WTC11 (cell line): ENCODE data around the gene PPP6R3. TPM values are rescaled to one million over a fixed set of nuclear protein-coding genes. Genes with fewer than 3 reads are reported as not detected.

Source experiments
- ATAC-seq: fragments of 200-7000 bp; cut with Tn5 transposase; 2 replicates; pipeline ENCODE4 v1.10.0; 2021; ENCODE audit warnings: mild to moderate bottlenecking, moderate library complexity
- CTCF ChIA-PET: fragments of 300-600 bp; sonication (Branson Sonifier 250); formaldehyde crosslinking; loops from one replicate; lab custom pipeline; 2021; ENCODE audit warnings: antibody characterized with exemption; lab: Charles Lee
- POLR2A ChIA-PET: fragments of 350-600 bp; sonication (Branson Sonifier 250); formaldehyde crosslinking; loops from one replicate; lab custom pipeline; 2021; ENCODE audit warnings: antibody characterized with exemption; lab: Charles Lee
- DNase-seq: peaks from one replicate; pipeline ENCODE4 v3.0.0; 2021; ENCODE audit warnings: low spot score
- H3K27ac Mint-ChIP-seq: 2 replicates; pipeline ENCODE4 v1.8.0; 2021; ENCODE audit warnings: mixed read lengths
- H3K27me3 Mint-ChIP-seq: 2 replicates; pipeline ENCODE4 v1.8.0; 2021; ENCODE audit warnings: low read depth, mild to moderate bottlenecking, moderate library complexity, mixed read lengths
- H3K36me3 Mint-ChIP-seq: 2 replicates; pipeline ENCODE4 v1.8.0; 2021; ENCODE audit warnings: mixed read lengths
- H3K4me1 Mint-ChIP-seq: 2 replicates; pipeline ENCODE4 v1.8.0; 2022; ENCODE audit warnings: mixed read lengths
- H3K4me3 Mint-ChIP-seq: 2 replicates; pipeline ENCODE4 v1.8.0; 2021; ENCODE audit warnings: mild to moderate bottlenecking, moderate library complexity, mixed read lengths
- H3K9me3 Mint-ChIP-seq: 2 replicates; pipeline ENCODE4 v1.8.0; 2021; ENCODE audit warnings: mixed read lengths
- ATF1 ChIP-seq: sonication (generic); formaldehyde crosslinking; IDR thresholded peaks from 2 replicates; pipeline ENCODE4 v1.8.1; 2023; ENCODE audit warnings: mild to moderate bottlenecking, moderate library complexity, missing genetic modification reagents
- CBFB ChIP-seq: sonication (generic); formaldehyde crosslinking; IDR thresholded peaks from 2 replicates; pipeline ENCODE4 v1.8.1; 2022; ENCODE audit warnings: mild to moderate bottlenecking, low read depth, missing genetic modification reagents
- ETV6 ChIP-seq: sonication (generic); formaldehyde crosslinking; IDR thresholded peaks from 2 replicates; pipeline ENCODE4 v1.8.1; 2022; ENCODE audit warnings: mild to moderate bottlenecking, missing genetic modification reagents
- FOXK1 ChIP-seq: sonication (generic); formaldehyde crosslinking; IDR thresholded peaks from 2 replicates; pipeline ENCODE4 v1.8.0; 2022; ENCODE audit warnings: mild to moderate bottlenecking, moderate library complexity, missing genetic modification reagents
- JUN ChIP-seq: sonication (generic); formaldehyde crosslinking; IDR thresholded peaks from 2 replicates; pipeline ENCODE4 v1.8.0; 2023; ENCODE audit warnings: mild to moderate bottlenecking, missing genetic modification reagents
- MYBL2 ChIP-seq: sonication (generic); formaldehyde crosslinking; IDR thresholded peaks from 2 replicates; pipeline ENCODE4 v1.8.1; 2023; ENCODE audit warnings: mild to moderate bottlenecking, moderate library complexity, missing genetic modification reagents
- NFE2L1 ChIP-seq: sonication (generic); formaldehyde crosslinking; IDR thresholded peaks from 2 replicates; pipeline ENCODE4 v1.8.1; 2023; ENCODE audit warnings: missing genetic modification reagents
- NR3C1 ChIP-seq: sonication (generic); formaldehyde crosslinking; conservative IDR thresholded peaks from 2 replicates; pipeline ENCODE4 v1.8.1; 2023; ENCODE audit warnings: low read depth, mild to moderate bottlenecking, missing genetic modification reagents
- SMAD3 ChIP-seq: sonication (generic); formaldehyde crosslinking; IDR thresholded peaks from 2 replicates; pipeline ENCODE4 v1.8.0; 2022; ENCODE audit warnings: missing genetic modification reagents, mild to moderate bottlenecking, borderline replicate concordance
- ZBTB21 ChIP-seq: sonication (generic); formaldehyde crosslinking; IDR thresholded peaks from 2 replicates; pipeline ENCODE4 v1.8.1; 2023; ENCODE audit warnings: mild to moderate bottlenecking, missing genetic modification reagents, borderline replicate concordance
- ZNF121 ChIP-seq: sonication (generic); formaldehyde crosslinking; IDR thresholded peaks from 2 replicates; pipeline ENCODE4 v1.8.0; 2023; ENCODE audit warnings: missing genetic modification reagents
- total RNA-seq: library from RNA; stranded (reverse); gene quantifications from 3 replicates; pipeline ENCODE4 v1.2.3, GENCODE V29; 2021
- TF ChIP-seq, protein P1 (sequence below): sonication (generic); formaldehyde crosslinking; IDR thresholded peaks from 2 replicates; pipeline ENCODE4 v1.8.1; 2022; ENCODE audit warnings: missing genetic modification reagents, borderline replicate concordance
- TF ChIP-seq, protein P2 (sequence below): sonication (generic); formaldehyde crosslinking; IDR thresholded peaks from 2 replicates; pipeline ENCODE4 v1.8.1; 2023; ENCODE audit warnings: mild to moderate bottlenecking, missing genetic modification reagents, borderline replicate concordance
- TF ChIP-seq, protein P3 (sequence below): sonication (generic); formaldehyde crosslinking; IDR thresholded peaks from 2 replicates; pipeline ENCODE4 v1.8.1; 2023; ENCODE audit warnings: mild to moderate bottlenecking, missing genetic modification reagents
- TF ChIP-seq, protein P4 (sequence below): sonication (generic); formaldehyde crosslinking; IDR thresholded peaks from 2 replicates; pipeline ENCODE4 v1.8.0; 2023; ENCODE audit warnings: mild to moderate bottlenecking, missing genetic modification reagents
- TF ChIP-seq, protein P5 (sequence below): sonication (generic); formaldehyde crosslinking; conservative IDR thresholded peaks from 2 replicates; pipeline ENCODE4 v1.8.1; 2022; ENCODE audit warnings: mild to moderate bottlenecking, missing genetic modification reagents
- TF ChIP-seq, protein P6 (sequence below): fragments of 250-450 bp; sonication (Bioruptor Pico); conservative IDR thresholded peaks from 2 replicates; pipeline ENCODE4 v1.9.0; 2021; ENCODE audit warnings: mild to moderate bottlenecking
- TF ChIP-seq, protein P7 (sequence below): sonication (generic); formaldehyde crosslinking; IDR thresholded peaks from 2 replicates; pipeline ENCODE4 v1.8.1; 2022; ENCODE audit warnings: low read depth, mild to moderate bottlenecking, moderate library complexity, missing genetic modification reagents, borderline replicate concordance

The PPP6R3 gene
- total RNA-seq, 1 experiment from 2014 or later = 138 TPM

DNA sequence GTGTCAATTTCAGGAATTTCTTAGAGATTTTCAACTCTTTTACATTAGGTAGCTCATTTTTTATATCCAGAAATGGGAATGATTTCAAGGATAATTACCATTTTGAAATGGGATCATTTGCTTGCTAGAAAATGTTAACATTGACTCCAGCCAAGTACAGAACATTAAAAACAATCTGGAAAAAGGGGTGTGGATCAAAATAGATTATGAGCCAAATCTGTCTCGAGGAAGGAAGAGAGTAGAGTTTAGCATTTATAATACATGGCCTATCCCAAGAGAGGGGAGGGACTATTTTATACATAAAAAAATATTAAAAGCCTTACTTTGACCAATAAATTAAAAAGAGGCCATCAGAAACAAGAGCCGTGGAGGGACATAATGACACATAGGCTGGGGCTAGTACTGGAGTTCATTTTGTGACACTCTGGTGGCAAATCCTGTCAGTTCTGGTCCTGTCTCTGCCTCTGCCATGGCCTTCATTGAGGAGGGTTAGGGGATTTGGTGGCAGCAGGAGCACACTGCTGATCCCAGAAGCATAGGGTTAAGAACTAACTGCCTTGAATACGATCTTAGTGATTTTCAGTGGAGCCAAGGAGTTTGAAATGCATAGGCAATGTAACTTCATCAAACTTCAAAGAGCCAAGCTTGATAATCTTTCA is 20.4 kb downstream of the PPP6R3 start:
- Mint-ChIP-seq H3K27ac (peak overlapping the region; percentile 7), H3K4me3 (no peak overlapping the region), H3K27me3 (no peaks in the 10 kb centered on the region), H3K4me1 (peaks cover 18% of the 10 kb centered on the region)
- TF ChIP-seq, protein P1, sequence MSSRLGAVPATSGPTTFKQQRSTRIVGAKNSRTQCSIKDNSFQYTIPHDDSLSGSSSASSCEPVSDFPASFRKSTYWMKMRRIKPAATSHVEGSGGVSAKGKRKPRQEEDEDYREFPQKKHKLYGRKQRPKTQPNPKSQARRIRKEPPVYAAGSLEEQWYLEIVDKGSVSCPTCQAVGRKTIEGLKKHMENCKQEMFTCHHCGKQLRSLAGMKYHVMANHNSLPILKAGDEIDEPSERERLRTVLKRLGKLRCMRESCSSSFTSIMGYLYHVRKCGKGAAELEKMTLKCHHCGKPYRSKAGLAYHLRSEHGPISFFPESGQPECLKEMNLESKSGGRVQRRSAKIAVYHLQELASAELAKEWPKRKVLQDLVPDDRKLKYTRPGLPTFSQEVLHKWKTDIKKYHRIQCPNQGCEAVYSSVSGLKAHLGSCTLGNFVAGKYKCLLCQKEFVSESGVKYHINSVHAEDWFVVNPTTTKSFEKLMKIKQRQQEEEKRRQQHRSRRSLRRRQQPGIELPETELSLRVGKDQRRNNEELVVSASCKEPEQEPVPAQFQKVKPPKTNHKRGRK (CRISPR knock-in tag) = no peak
- TF ChIP-seq MYBL2 (CRISPR knock-in tag) (no peak), FOXK1 (CRISPR knock-in tag) (no peak), SMAD3 (CRISPR knock-in tag) (no peak), NR3C1 (CRISPR knock-in tag) (no peak), ATF1 (CRISPR knock-in tag) (no peak), CBFB (CRISPR knock-in tag) (no peak), ZNF121 (no peak), ZBTB21 (CRISPR knock-in tag) (no peak), NFE2L1 (CRISPR knock-in tag) (no peak), ETV6 (CRISPR knock-in tag) (no peak), JUN (CRISPR knock-in tag) (no peak)
- TF ChIP-seq, protein P2, sequence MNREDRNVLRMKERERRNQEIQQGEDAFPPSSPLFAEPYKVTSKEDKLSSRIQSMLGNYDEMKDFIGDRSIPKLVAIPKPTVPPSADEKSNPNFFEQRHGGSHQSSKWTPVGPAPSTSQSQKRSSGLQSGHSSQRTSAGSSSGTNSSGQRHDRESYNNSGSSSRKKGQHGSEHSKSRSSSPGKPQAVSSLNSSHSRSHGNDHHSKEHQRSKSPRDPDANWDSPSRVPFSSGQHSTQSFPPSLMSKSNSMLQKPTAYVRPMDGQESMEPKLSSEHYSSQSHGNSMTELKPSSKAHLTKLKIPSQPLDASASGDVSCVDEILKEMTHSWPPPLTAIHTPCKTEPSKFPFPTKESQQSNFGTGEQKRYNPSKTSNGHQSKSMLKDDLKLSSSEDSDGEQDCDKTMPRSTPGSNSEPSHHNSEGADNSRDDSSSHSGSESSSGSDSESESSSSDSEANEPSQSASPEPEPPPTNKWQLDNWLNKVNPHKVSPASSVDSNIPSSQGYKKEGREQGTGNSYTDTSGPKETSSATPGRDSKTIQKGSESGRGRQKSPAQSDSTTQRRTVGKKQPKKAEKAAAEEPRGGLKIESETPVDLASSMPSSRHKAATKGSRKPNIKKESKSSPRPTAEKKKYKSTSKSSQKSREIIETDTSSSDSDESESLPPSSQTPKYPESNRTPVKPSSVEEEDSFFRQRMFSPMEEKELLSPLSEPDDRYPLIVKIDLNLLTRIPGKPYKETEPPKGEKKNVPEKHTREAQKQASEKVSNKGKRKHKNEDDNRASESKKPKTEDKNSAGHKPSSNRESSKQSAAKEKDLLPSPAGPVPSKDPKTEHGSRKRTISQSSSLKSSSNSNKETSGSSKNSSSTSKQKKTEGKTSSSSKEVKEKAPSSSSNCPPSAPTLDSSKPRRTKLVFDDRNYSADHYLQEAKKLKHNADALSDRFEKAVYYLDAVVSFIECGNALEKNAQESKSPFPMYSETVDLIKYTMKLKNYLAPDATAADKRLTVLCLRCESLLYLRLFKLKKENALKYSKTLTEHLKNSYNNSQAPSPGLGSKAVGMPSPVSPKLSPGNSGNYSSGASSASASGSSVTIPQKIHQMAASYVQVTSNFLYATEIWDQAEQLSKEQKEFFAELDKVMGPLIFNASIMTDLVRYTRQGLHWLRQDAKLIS (CRISPR knock-in tag) = no peak
- TF ChIP-seq, protein P3, sequence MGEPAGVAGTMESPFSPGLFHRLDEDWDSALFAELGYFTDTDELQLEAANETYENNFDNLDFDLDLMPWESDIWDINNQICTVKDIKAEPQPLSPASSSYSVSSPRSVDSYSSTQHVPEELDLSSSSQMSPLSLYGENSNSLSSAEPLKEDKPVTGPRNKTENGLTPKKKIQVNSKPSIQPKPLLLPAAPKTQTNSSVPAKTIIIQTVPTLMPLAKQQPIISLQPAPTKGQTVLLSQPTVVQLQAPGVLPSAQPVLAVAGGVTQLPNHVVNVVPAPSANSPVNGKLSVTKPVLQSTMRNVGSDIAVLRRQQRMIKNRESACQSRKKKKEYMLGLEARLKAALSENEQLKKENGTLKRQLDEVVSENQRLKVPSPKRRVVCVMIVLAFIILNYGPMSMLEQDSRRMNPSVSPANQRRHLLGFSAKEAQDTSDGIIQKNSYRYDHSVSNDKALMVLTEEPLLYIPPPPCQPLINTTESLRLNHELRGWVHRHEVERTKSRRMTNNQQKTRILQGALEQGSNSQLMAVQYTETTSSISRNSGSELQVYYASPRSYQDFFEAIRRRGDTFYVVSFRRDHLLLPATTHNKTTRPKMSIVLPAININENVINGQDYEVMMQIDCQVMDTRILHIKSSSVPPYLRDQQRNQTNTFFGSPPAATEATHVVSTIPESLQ (CRISPR knock-in tag) = no peak
- TF ChIP-seq, protein P4, sequence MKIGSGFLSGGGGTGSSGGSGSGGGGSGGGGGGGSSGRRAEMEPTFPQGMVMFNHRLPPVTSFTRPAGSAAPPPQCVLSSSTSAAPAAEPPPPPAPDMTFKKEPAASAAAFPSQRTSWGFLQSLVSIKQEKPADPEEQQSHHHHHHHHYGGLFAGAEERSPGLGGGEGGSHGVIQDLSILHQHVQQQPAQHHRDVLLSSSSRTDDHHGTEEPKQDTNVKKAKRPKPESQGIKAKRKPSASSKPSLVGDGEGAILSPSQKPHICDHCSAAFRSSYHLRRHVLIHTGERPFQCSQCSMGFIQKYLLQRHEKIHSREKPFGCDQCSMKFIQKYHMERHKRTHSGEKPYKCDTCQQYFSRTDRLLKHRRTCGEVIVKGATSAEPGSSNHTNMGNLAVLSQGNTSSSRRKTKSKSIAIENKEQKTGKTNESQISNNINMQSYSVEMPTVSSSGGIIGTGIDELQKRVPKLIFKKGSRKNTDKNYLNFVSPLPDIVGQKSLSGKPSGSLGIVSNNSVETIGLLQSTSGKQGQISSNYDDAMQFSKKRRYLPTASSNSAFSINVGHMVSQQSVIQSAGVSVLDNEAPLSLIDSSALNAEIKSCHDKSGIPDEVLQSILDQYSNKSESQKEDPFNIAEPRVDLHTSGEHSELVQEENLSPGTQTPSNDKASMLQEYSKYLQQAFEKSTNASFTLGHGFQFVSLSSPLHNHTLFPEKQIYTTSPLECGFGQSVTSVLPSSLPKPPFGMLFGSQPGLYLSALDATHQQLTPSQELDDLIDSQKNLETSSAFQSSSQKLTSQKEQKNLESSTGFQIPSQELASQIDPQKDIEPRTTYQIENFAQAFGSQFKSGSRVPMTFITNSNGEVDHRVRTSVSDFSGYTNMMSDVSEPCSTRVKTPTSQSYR = no peak
- TF ChIP-seq, protein P5, sequence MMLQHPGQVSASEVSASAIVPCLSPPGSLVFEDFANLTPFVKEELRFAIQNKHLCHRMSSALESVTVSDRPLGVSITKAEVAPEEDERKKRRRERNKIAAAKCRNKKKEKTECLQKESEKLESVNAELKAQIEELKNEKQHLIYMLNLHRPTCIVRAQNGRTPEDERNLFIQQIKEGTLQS (CRISPR knock-in tag) = no peak
- TF ChIP-seq, protein P6, sequence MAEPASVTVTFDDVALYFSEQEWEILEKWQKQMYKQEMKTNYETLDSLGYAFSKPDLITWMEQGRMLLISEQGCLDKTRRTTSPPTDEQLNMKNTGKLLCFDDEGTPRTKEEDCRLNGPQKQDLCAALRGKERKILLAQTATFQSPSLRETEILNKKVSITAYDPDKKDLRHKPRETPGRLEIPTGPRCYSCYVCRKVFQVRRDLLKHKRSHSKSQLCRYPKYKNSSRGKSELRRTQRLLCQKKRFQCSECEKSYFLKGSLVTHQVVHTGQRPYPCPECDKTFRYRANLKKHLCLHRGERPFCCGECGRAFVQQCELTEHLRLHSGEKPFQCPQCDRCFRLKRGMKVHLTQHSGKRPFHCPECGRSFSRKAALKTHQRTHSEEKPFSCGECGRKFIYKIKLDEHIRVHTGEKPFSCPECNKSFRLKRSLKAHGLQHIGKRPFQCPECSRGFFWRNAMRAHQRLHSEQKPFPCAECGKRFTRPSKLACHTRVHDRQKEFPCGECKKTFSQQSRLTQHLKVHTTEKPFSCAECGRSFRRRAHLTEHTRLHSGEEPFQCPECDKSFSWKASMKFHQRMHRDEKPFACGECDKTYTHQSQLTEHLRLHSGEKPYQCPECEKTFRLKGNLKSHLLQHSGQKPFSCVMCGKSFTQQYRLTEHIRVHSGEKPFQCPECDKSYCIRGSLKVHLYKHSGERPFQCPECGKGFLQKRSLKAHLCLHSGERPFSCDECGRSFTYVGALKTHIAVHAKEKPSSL (CRISPR knock-in tag) = no peak
- TF ChIP-seq, protein P7, sequence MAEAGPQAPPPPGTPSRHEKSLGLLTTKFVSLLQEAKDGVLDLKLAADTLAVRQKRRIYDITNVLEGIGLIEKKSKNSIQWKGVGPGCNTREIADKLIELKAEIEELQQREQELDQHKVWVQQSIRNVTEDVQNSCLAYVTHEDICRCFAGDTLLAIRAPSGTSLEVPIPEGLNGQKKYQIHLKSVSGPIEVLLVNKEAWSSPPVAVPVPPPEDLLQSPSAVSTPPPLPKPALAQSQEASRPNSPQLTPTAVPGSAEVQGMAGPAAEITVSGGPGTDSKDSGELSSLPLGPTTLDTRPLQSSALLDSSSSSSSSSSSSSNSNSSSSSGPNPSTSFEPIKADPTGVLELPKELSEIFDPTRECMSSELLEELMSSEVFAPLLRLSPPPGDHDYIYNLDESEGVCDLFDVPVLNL = no peak
- TF ChIP-seq, all 79 proteins: peak for 0
- Mint-ChIP-seq H3K9me3 (peaks cover 21% of the 10 kb centered on the region), H3K36me3 (peaks cover 32% of the 10 kb centered on the region)
- DNase-seq (no peak), ATAC-seq (no peak)
- ChIA-PET POLR2A (no interaction called here), CTCF (interaction anchor here (1.0 kb wide), 1 partner anchor 104 kb away, joined by 4 read pairs; no protein-coding TSS in a partner anchor)
